ENCODE measurements around the gene MRPS18A. TPM values are rescaled to one million over a fixed set of nuclear protein-coding genes. Genes with fewer than 3 reads are reported as not detected.

Gene MRPS18A
- total RNA-seq, 4 donors from 2014 or later: 38.1 to 45.8 (median 43.9) TPM

GRCh38 chr6:43621836-43622180, 65.8 kb downstream of the MRPS18A start:
- no peak for TF ChIP-seq POLR2A (IDR thresholded peaks at IDR 0.05)
- no peak for TF ChIP-seq EP300 (IDR thresholded peaks at IDR 0.05)
- TF ChIP-seq, protein P1, sequence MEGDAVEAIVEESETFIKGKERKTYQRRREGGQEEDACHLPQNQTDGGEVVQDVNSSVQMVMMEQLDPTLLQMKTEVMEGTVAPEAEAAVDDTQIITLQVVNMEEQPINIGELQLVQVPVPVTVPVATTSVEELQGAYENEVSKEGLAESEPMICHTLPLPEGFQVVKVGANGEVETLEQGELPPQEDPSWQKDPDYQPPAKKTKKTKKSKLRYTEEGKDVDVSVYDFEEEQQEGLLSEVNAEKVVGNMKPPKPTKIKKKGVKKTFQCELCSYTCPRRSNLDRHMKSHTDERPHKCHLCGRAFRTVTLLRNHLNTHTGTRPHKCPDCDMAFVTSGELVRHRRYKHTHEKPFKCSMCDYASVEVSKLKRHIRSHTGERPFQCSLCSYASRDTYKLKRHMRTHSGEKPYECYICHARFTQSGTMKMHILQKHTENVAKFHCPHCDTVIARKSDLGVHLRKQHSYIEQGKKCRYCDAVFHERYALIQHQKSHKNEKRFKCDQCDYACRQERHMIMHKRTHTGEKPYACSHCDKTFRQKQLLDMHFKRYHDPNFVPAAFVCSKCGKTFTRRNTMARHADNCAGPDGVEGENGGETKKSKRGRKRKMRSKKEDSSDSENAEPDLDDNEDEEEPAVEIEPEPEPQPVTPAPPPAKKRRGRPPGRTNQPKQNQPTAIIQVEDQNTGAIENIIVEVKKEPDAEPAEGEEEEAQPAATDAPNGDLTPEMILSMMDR (IDR thresholded peaks at IDR 0.05): no peak
- Histone ChIP-seq H3K4me1 (peaks cover 0 to 9% (median under 1%) of the 10 kb centered on the region in 4 donors), H3K27me3 (no peaks in the 10 kb centered on the region), H3K9me3 (no peaks in the 10 kb centered on the region), H3K4me3 (no peak overlapping the region), H3K36me3 (peaks cover 0 to 95% (median 17%) of the 10 kb centered on the region in 3 donors), H3K27ac (no peak overlapping the region)
- DNase-seq (ENCODE audit: low spot score in 2 of 2): no peak
- WGBS, 2 donors: 93 to 94% methylated on average over 10 of the region's 10 CpGs

Other genes starting within 250 kb of the MRPS18A start
- gene DLK2, start 232.2 kb downstream of the MRPS18A start, total RNA-seq: 1 to 10 TPM in 2 of 4 donors, not detected in 2; 1.0 to 3.5 TPM
- gene TJAP1, start 210.2 kb downstream of the MRPS18A start, total RNA-seq: 10 to 100 TPM; 30.2 to 43.8 (median 32.3) TPM
- 1 to 10 TPM in 3 of 4 donors, under 1 TPM in 1; 0.59 to 2.4 (median 1.3) TPM for gene LRRC73, start 177.4 kb downstream of the MRPS18A start, total RNA-seq
- gene YIPF3, start 170.9 kb downstream of the MRPS18A start, total RNA-seq: 100 to 1,000 TPM in 1 of 4 donors, 10 to 100 TPM in 3; 61.7 to 105 (median 77.9) TPM
- gene POLR1C, start 170.7 kb downstream of the MRPS18A start, total RNA-seq: 10 to 100 TPM; 24.5 to 45.5 (median 29.7) TPM
- gene XPO5, start 111.8 kb downstream of the MRPS18A start, total RNA-seq: 10 to 100 TPM; 12.5 to 38.3 (median 32.8) TPM
- 1 to 10 TPM; 6.0 to 9.2 (median 8.5) TPM for gene POLH, start 111.6 kb downstream of the MRPS18A start, total RNA-seq
- 10 to 100 TPM; 33.2 to 58.5 (median 39.7) TPM for gene GTPBP2, start 58.5 kb downstream of the MRPS18A start, total RNA-seq
- 10 to 100 TPM; 16.3 to 36.9 (median 21.5) TPM for gene MAD2L1BP, start 52.0 kb downstream of the MRPS18A start, total RNA-seq
- under 1 TPM in 3 of 4 donors, not detected in 1; 0.30 to 0.66 (median 0.63) TPM for gene RSPH9, start 42.8 kb downstream of the MRPS18A start, total RNA-seq
- gene VEGFA, start 82.4 kb upstream of the MRPS18A start, total RNA-seq: 100 to 1,000 TPM; 175 to 220 (median 177) TPM

All from tibial nerve (tissue), 4 donors.